Measurements from ENCODE around the gene SUN3.
"Not testable (repeated sequence)": the region's sequence is repeated elsewhere in the genome, so short reads cannot be mapped to it uniquely, and the experiment has no call there.

Gene SUN3

DNA sequence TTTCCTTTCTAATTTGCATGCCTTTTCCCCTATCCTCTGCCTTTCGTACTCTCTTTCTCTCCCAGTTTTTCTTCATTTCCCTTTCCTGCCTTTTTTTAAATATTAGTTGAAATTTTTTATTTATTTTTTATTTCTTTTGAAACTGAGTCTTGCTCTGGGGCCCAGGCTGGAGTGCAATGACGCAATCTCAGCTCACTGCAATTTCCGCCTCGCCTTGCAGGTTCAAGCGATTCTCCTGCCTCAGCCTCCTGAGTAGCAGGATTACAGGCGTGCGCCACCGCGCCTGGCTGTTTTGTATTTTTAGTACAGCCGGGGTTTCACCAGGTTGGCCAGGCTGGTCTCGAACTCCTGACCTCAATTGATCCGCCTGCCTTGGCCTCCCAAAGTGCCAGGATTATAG lies 29.5 kb downstream of the SUN3 start:
- Histone ChIP-seq H3K27me3 (replicated peaks; ENCODE audit: control insufficient read depth, insufficient read depth, low read length) (no peaks in the 10 kb centered on the region), H3K36me3 (ENCODE audit: control insufficient read depth, insufficient read depth, low read length) (no peaks in the 10 kb centered on the region), H3K4me3 (replicated peaks; ENCODE audit: low read depth, low read length) (no peak overlapping the region)
- no peak for DNase-seq (ENCODE audit: extremely low read depth, insufficient read length)
- TF ChIP-seq, protein P1, sequence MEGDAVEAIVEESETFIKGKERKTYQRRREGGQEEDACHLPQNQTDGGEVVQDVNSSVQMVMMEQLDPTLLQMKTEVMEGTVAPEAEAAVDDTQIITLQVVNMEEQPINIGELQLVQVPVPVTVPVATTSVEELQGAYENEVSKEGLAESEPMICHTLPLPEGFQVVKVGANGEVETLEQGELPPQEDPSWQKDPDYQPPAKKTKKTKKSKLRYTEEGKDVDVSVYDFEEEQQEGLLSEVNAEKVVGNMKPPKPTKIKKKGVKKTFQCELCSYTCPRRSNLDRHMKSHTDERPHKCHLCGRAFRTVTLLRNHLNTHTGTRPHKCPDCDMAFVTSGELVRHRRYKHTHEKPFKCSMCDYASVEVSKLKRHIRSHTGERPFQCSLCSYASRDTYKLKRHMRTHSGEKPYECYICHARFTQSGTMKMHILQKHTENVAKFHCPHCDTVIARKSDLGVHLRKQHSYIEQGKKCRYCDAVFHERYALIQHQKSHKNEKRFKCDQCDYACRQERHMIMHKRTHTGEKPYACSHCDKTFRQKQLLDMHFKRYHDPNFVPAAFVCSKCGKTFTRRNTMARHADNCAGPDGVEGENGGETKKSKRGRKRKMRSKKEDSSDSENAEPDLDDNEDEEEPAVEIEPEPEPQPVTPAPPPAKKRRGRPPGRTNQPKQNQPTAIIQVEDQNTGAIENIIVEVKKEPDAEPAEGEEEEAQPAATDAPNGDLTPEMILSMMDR (IDR thresholded peaks at IDR 0.05; ENCODE audit: insufficient read depth, low read length, poor library complexity, severe bottlenecking): no peak

DNA sequence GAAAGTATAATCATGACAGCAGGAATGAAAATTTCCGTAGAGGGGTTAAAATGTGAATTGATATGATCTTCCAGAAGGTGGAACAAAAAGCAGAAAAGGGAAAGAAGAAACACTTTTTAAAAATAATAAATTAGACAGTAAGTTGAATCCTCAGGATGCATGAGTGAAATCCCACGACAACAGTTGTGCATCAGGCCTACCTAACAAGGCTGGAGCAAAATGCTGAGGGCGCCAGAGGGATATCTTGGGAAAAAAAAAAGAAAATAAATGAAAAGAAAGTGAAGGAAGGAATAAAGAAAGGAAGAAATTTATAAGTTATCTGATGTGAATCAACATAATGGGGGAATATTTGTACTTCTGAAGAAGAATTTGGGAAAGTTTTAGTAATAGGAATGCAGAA lies 36.5 kb downstream of the SUN3 start:
- Histone ChIP-seq H3K4me3 (replicated peaks; ENCODE audit: low read depth, low read length) (no peak overlapping the region), H3K36me3 (ENCODE audit: control insufficient read depth, insufficient read depth, low read length) (no peaks in the 10 kb centered on the region), H3K27me3 (replicated peaks; ENCODE audit: control insufficient read depth, insufficient read depth, low read length) (no peaks in the 10 kb centered on the region)
- TF ChIP-seq, protein P1 (IDR thresholded peaks at IDR 0.05; ENCODE audit: insufficient read depth, low read length, poor library complexity, severe bottlenecking): no peak
- DNase-seq (ENCODE audit: extremely low read depth, insufficient read length): no peak

DNA sequence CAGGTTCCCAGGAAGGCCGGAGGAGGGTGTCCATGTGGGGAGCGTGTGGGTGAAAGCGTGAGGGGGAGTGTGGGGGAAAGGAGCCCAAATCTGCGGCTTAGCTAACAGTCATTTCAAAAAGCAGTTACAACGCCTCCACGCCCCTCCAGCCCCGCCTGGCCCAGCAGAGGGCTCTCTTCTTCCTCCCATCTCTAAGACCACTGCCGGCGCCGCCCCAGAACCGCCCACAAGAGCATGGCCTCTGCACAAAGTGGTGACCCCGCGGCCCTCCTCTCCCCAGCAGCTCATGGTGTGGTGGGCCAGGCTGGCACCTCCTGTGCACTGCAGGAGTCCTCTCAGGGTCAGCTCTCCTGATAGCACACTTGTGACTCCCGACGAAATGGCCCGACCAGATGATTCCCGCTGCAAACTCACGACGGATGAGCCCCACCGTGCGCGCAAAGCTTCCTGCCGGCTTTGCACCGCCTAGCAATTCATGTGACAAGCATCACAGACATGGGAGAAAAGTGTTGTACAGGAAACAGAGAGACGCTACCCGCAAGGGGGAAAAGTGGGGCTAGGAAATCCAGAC lies 37.1 kb downstream of the SUN3 start:
- Histone ChIP-seq H3K36me3 (ENCODE audit: control insufficient read depth, insufficient read depth, low read length) (no peaks in the 10 kb centered on the region), H3K27me3 (replicated peaks; ENCODE audit: control insufficient read depth, insufficient read depth, low read length) (no peaks in the 10 kb centered on the region), H3K4me3 (replicated peaks; ENCODE audit: low read depth, low read length) (peak overlapping the region; percentile 64)
- peak; percentile 89 for DNase-seq (ENCODE audit: extremely low read depth, insufficient read length)
- TF ChIP-seq, protein P1 (IDR thresholded peaks at IDR 0.05; ENCODE audit: insufficient read depth, low read length, poor library complexity, severe bottlenecking): peak; percentile 87

DNA sequence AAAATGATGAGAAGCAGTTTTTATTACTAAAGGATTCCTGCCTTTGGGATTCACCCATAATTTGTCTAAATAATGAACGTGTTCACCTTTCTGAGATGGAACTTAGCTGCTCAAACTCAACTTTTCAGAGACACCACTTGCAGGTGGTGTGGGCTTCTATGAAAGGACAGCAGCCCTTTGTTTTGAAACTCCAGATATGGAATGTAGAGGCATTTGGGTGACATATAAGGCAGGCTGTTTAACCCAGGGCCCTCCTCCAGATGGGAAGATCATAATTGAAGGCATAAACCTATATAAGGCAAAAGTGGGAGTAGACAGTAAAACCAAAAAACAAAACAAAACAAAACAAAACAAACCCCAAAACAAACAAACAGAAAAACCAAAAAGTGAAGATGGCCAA lies 37.6 kb downstream of the SUN3 start:
- DNase-seq (ENCODE audit: extremely low read depth, insufficient read length): no peak
- no peaks in the 10 kb centered on the region for H3K27me3 ChIP-seq (replicated peaks; ENCODE audit: control insufficient read depth, insufficient read depth, low read length)
- TF ChIP-seq, protein P1 (IDR thresholded peaks at IDR 0.05; ENCODE audit: insufficient read depth, low read length, poor library complexity, severe bottlenecking): no peak
- H3K36me3 ChIP-seq (ENCODE audit: control insufficient read depth, insufficient read depth, low read length): no peaks in the 10 kb centered on the region
- peak overlapping the region; percentile 64 for H3K4me3 ChIP-seq (replicated peaks; ENCODE audit: low read depth, low read length)

DNA sequence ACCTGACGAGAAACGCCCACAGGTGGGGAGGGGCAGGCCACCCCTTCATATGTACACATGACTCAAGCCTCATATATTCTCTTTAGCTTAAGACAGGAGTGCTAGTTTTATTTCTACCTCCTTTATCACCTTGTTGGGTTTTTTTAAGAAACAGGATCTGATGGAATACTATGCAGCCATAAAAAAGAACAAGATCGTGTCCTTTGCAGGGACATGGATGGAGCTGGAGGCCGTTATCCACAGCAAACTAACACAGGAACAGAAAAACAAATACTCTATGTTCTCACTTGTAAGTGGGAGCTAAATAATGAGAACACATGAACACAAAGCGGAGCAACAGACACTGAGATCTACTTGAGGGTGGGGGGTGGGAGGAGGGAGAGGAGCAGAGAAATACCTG lies 38.3 kb downstream of the SUN3 start:
- no peak for DNase-seq (ENCODE audit: extremely low read depth, insufficient read length)
- Histone ChIP-seq H3K27me3 (replicated peaks; ENCODE audit: control insufficient read depth, insufficient read depth, low read length) (no peaks in the 10 kb centered on the region), H3K4me3 (replicated peaks; ENCODE audit: low read depth, low read length) (no peak overlapping the region), H3K36me3 (ENCODE audit: control insufficient read depth, insufficient read depth, low read length) (no peaks in the 10 kb centered on the region)
- TF ChIP-seq, protein P1 (IDR thresholded peaks at IDR 0.05; ENCODE audit: insufficient read depth, low read length, poor library complexity, severe bottlenecking): no peak

DNA sequence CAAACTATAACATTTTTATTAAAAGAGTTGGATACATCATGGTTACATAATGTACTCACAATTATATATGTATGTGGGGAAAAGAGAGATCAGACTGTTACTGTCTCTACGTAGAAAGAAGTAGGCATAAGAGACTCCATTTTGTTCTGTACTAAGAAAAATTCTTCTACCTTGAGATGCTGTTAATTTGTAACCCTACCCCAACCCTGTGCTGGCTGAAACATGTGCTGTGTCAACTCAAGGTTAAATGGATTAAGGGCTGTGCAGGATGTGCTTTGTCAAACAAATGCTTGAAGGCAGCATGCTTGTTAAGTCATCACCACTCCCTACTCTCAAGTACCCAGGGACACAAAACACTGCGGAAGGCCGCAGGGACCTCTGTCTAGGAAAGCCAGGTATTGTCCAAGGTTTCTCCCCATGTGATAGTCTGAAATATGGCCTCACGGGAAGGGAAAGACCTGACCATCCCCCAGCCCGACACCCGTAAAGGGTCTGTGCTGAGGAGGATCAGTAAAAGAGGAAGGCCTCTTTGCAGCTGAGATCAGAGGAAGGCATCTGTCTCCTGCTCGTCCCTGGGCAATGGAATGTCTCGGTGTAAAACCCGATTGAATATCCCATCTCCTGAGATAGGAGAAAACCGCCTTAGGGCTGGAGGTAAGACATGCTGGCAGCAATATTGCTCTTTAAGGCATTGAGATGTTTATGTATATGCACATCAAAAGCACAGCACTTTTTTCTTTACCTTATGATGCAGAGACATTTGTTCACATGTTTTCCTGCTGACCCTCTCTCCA lies 39.1 kb downstream of the SUN3 start:
- DNase-seq (ENCODE audit: extremely low read depth, insufficient read length); H3K36me3 ChIP-seq (ENCODE audit: control insufficient read depth, insufficient read depth, low read length); H3K4me3 ChIP-seq (replicated peaks; ENCODE audit: low read depth, low read length): not testable (repeated sequence)

More for the DNA sequence above, 39.1 kb downstream of the SUN3 start:
- H3K27me3 ChIP-seq (replicated peaks; ENCODE audit: control insufficient read depth, insufficient read depth, low read length): not testable (repeated sequence)

Measured in GM06990 (cell line).